Endothelial cell of umbilical vein (primary cell): ENCODE data around the gene ANKRD33. TPM values are rescaled to one million over a fixed set of nuclear protein-coding genes. Genes with fewer than 3 reads are reported as not detected.
A peak's percentile ranks its signal among the peaks of the same experiment; 100 is the strongest.

Source experiments
- BruUV-seq: library from RNA; stranded (reverse); fragments of 400-500 nt; replicated peaks from 2 replicates; lab custom pipeline; 2021; lab: Mats Ljungman, UMichigan
- CTCF ChIA-PET: fragments of 300-600, 350-600 bp; sonication (Branson Sonifier 250); formaldehyde crosslinking; loops from one replicate; lab custom pipeline; 2021; ENCODE audit warnings: antibody characterized with exemption, inconsistent platforms; lab: Charles Lee
- POLR2A ChIA-PET: fragments of 300-600, 350-600 bp; sonication (Branson Sonifier 250); formaldehyde crosslinking; loops from one replicate; lab custom pipeline; 2021; ENCODE audit warnings: antibody characterized with exemption, inconsistent platforms; lab: Charles Lee
- DNase-seq: peaks from one replicate; pipeline ENCODE4 v3.0.0-alpha.2; 2011; ENCODE audit warnings: low read depth, low spot score
- FAIRE-seq: peaks from 2 replicates; lab custom pipeline; 2011; peaks lifted over from hg19 to GRCh38; lab: Jason Lieb, UNC
- H2AFZ ChIP-seq: 2 replicates; pipeline ENCODE4 v1.6.0; 2012; ENCODE audit warnings: low read depth, low read length, control low read depth, inconsistent platforms
- H3K27ac ChIP-seq: 2 replicates; pipeline ENCODE4 v1.5.1; 2011; ENCODE audit warnings: low read depth, mild to moderate bottlenecking, control low read depth, low read length, moderate library complexity; ENCODE audit not compliant: insufficient read depth
- H3K27me3 ChIP-seq, 2 experiments: 2 replicates each; pipeline versions ENCODE4 v1.6.0 to v1.6.1; 2011; ENCODE audit warnings: low read length in 2 of 2, mixed read lengths in 1 of 2; ENCODE audit not compliant: control insufficient read depth in 2 of 2, insufficient read depth in 2 of 2
- H3K36me3 ChIP-seq, 2 experiments: 2 replicates in 1 of 2; 3 replicates in 1 of 2; pipeline ENCODE4 v1.5.1; 2011; ENCODE audit warnings: low read length in 2 of 2, mild to moderate bottlenecking in 1 of 2, moderate library complexity in 1 of 2; ENCODE audit not compliant: control insufficient read depth in 2 of 2, insufficient read depth in 2 of 2; ENCODE audit errors: extremely low read depth in 1 of 2
- H3K4me1 ChIP-seq: 3 replicates; pipeline ENCODE4 v1.5.1; 2011; ENCODE audit warnings: mild to moderate bottlenecking, low read length; ENCODE audit not compliant: control insufficient read depth, insufficient read depth; ENCODE audit errors: extremely low read depth
- H3K4me2 ChIP-seq: 2 replicates; pipeline ENCODE4 v1.6.1; 2011; ENCODE audit warnings: low read length, control low read depth, mixed read lengths; ENCODE audit not compliant: insufficient read depth
- H3K4me3 ChIP-seq, 3 experiments: fragments of 200-600 bp in 1 of 3; sonication (generic), shearing (Covaris generic) in 1 of 3; replicated peaks in 1 of 3; 2 replicates each; pipeline ENCODE4 v1.5.1; 2011 to 2016; ENCODE audit warnings: control low read depth in 3 of 3, low read length in 3 of 3, mild to moderate bottlenecking in 2 of 3, inconsistent platforms in 1 of 3, low read depth in 1 of 3, moderate library complexity in 1 of 3; ENCODE audit not compliant: insufficient read depth in 1 of 3
- H3K79me2 ChIP-seq: 2 replicates; pipeline ENCODE4 v1.6.0; 2012; ENCODE audit warnings: low read length, inconsistent platforms; ENCODE audit not compliant: control insufficient read depth, insufficient read depth
- H3K9ac ChIP-seq: replicated peaks from 2 replicates; pipeline ENCODE3; 2011; ENCODE audit warnings: low read length, control low read depth; ENCODE audit not compliant: insufficient read depth; ENCODE audit errors: extremely low read depth
- H3K9me1 ChIP-seq: replicated peaks from 3 replicates; pipeline ENCODE4 v1.6.0; 2011; ENCODE audit warnings: mild to moderate bottlenecking, low read length; ENCODE audit not compliant: control insufficient read depth, insufficient read depth; ENCODE audit errors: extremely low read depth
- H3K9me3 ChIP-seq: replicated peaks from 2 replicates; pipeline ENCODE4 v1.5.1; 2012; ENCODE audit warnings: low read length, inconsistent platforms; ENCODE audit not compliant: control insufficient read depth, insufficient read depth
- H4K20me1 ChIP-seq: replicated peaks from 2 replicates; pipeline ENCODE3; 2011; ENCODE audit warnings: mild to moderate bottlenecking, low read length; ENCODE audit not compliant: control insufficient read depth, insufficient read depth; ENCODE audit errors: extremely low read depth
- EZH2 ChIP-seq: IDR thresholded peaks from 2 replicates; pipeline ENCODE4 v1.6.1; 2012; ENCODE audit warnings: borderline replicate concordance, low read depth, mild to moderate bottlenecking, moderate library complexity, low read length, inconsistent platforms; ENCODE audit not compliant: severe bottlenecking
- FOS ChIP-seq: IDR thresholded peaks from 2 replicates; pipeline ENCODE4 v1.6.1; 2011; ENCODE audit warnings: mild to moderate bottlenecking, low read length, moderate library complexity, borderline replicate concordance; ENCODE audit not compliant: insufficient read depth
- GATA2 ChIP-seq: IDR thresholded peaks from 2 replicates; pipeline ENCODE4 v1.7.0; 2011; ENCODE audit warnings: low read depth, mild to moderate bottlenecking, moderate library complexity, mixed read lengths, low read length; ENCODE audit not compliant: insufficient read length, insufficient read depth
- JUN ChIP-seq: IDR thresholded peaks from 2 replicates; pipeline ENCODE4 v1.6.1; 2011; ENCODE audit warnings: borderline replicate concordance, low read depth; ENCODE audit not compliant: insufficient read length, insufficient read depth
- MYC ChIP-seq: IDR thresholded peaks from one replicate; pipeline ENCODE4 v1.6.1; 2011; ENCODE audit warnings: mild to moderate bottlenecking, low read depth, low read length
- POLR2A ChIP-seq: IDR thresholded peaks from 2 replicates; pipeline ENCODE4 v1.6.1; 2012; ENCODE audit warnings: low read depth, mild to moderate bottlenecking, control low read depth, low read length
- POLR2AphosphoS5 ChIP-seq: IDR thresholded peaks from 2 replicates; pipeline ENCODE4 v1.6.1; 2012; ENCODE audit warnings: low read depth, mild to moderate bottlenecking, control low read depth, low read length, moderate library complexity; ENCODE audit not compliant: insufficient read depth
- dilution Hi-C: fragments of 300-500 bp; cut with MboI; formaldehyde crosslinking; loops from one replicate; pipeline ENCODE4 v1.15.0; 2019; ENCODE audit warnings: low sequenced_read_pairs; ENCODE audit not compliant: extremely low pct_ligation_motif_present
- intact Hi-C: fragments of 100-400 bp; cut with micrococcal nuclease; formaldehyde crosslinking; loops from one replicate; pipeline ENCODE4 v1.10.0; 2022
- polyA plus RNA-seq, 4 experiments: library from polyadenylated mRNA; depleted of rRNA in 3 of 4; stranded (reverse) in 3 of 4; unstranded in 1 of 4; fragments of >200 nt; gene quantifications; 2 replicates each; pipeline versions ENCODE4 v1.2.1 to v1.2.3, GENCODE V29; 2011 to 2012; ENCODE audit warnings: missing spikeins in 1 of 4
- total RNA-seq: library from RNA; stranded (reverse); gene quantifications from 2 replicates; pipeline ENCODE4 v1.2.3, GENCODE V29; 2021
- TF ChIP-seq, protein P1 (sequence below): IDR thresholded peaks from 2 replicates; pipeline ENCODE4 v1.6.1; 2011; ENCODE audit not compliant: insufficient read depth, insufficient read length
- TF ChIP-seq, protein P2 (sequence below), 2 donors: IDR thresholded peaks; 1 replicate in 1 of 2; 2 replicates in 1 of 2; pipeline ENCODE4 v1.5.1; 2011; ENCODE audit warnings: low read length in 2 of 2, mild to moderate bottlenecking in 2 of 2, moderate library complexity in 2 of 2, control low read depth in 1 of 2, inconsistent platforms in 1 of 2, low read depth in 1 of 2; ENCODE audit not compliant: insufficient read depth in 1 of 2; ENCODE audit errors: extremely low read depth in 1 of 2

The ANKRD33 gene
- total and polyA plus RNA-seq, 2 donors (not counting 3 experiments of a cell fraction or from before 2014, with no cell fraction given), result 0.80 to 1.2 TPM

DNA sequence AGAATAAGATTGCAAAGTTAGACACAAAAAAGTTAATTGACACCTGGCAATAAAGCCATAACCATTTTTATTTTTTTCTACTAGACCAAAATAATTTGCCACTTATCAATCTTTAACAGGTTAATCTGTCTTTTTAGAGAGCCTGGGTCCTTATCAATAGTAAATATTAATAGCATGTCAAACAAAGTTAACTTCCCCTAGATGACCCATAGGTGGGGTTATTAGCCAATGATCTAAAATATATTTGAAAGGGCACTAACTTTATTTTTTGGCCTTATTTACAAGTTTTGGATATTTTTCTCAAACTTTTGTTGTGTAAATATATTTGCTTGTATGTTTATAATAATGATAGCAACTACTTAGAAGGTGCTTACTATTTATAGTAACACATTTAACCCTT, 3.9 kb downstream of the ANKRD33 start:
- Histone ChIP-seq H3K4me1 (peaks cover 35% of the 10 kb centered on the region), H4K20me1 (no peaks in the 10 kb centered on the region), H2AFZ (no peak overlapping the region), H3K79me2 (no peaks in the 10 kb centered on the region), H3K9ac (no peak overlapping the region), H3K9me1 (no peaks in the 10 kb centered on the region), H3K4me3 (no peak overlapping the region), H3K4me2 (no peak overlapping the region), H3K27ac (no peak overlapping the region), H3K27me3 (no peaks in the 10 kb centered on the region), H3K36me3 (no peaks in the 10 kb centered on the region), H3K9me3 (no peaks in the 10 kb centered on the region)
- DNase-seq (no peak), FAIRE-seq (peak; percentile 43)
- dilution Hi-C loops, result no loop called here
- intact Hi-C loops, result loop anchor here (1.0 kb wide), 1 partner anchor 128 kb away; no protein-coding TSS in a partner anchor
- POLR2A ChIA-PET, result no interaction called here
- CTCF ChIA-PET, result interaction anchor here (0.6 to 10.5 kb wide), 14 partner anchors 17 to 134 kb away, joined by 3 to 393 read pairs (median 5); partner anchors contain the start of gene ACVRL1
- no TSS peak for BruUV-seq
- TF ChIP-seq, protein P1, sequence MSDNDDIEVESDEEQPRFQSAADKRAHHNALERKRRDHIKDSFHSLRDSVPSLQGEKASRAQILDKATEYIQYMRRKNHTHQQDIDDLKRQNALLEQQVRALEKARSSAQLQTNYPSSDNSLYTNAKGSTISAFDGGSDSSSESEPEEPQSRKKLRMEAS, result no peak
- TF ChIP-seq, protein P2, sequence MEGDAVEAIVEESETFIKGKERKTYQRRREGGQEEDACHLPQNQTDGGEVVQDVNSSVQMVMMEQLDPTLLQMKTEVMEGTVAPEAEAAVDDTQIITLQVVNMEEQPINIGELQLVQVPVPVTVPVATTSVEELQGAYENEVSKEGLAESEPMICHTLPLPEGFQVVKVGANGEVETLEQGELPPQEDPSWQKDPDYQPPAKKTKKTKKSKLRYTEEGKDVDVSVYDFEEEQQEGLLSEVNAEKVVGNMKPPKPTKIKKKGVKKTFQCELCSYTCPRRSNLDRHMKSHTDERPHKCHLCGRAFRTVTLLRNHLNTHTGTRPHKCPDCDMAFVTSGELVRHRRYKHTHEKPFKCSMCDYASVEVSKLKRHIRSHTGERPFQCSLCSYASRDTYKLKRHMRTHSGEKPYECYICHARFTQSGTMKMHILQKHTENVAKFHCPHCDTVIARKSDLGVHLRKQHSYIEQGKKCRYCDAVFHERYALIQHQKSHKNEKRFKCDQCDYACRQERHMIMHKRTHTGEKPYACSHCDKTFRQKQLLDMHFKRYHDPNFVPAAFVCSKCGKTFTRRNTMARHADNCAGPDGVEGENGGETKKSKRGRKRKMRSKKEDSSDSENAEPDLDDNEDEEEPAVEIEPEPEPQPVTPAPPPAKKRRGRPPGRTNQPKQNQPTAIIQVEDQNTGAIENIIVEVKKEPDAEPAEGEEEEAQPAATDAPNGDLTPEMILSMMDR (IDR thresholded peaks at IDR 0.05; ENCODE audit: extremely low read depth in 1 of 2, insufficient read depth in 1 of 2, low read depth in 1 of 2, low read length in 2 of 2), result peak in 1 of 2 donors; percentile 23

DNA sequence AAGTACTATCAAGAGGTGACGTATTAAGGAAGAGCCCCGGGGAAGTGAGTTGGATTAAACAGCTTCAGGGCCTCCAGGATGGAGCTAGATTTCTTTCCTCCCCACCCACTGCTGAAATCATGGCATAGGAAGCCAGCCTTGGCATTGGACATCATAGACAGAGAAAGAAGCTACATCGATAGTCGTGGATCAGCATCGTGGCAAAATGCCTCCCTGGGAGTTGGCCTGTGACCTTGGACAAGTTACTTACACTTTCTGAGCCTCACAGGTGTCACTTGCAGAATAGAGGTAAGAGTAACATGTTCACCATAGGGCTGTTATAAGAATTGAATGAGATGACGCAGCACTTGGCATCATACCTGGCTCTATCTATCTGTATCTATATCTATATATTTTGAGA, 5.9 kb downstream of the ANKRD33 start:
- no peak overlapping the region for H3K4me3 ChIP-seq
- no peak for TF ChIP-seq GATA2
- TF ChIP-seq EZH2, result no peak
- TF ChIP-seq, protein P1, result no peak
- TF ChIP-seq, protein P2 (IDR thresholded peaks at IDR 0.05; ENCODE audit: extremely low read depth in 1 of 2, insufficient read depth in 1 of 2, low read depth in 1 of 2, low read length in 2 of 2), result no peak
- TF ChIP-seq POLR2AphosphoS5, result no peak
- TF ChIP-seq POLR2A, result no peak
- no peak for TF ChIP-seq MYC
- TF ChIP-seq JUN, result no peak
- TF ChIP-seq FOS, result no peak
- no peaks in the 10 kb centered on the region for H3K36me3 ChIP-seq
- no peak overlapping the region for H3K27ac ChIP-seq
- H3K79me2 ChIP-seq, result no peaks in the 10 kb centered on the region
- CTCF ChIA-PET, result interaction anchor here (0.8 to 10.5 kb wide), 11 partner anchors 8 to 131 kb away, joined by 3 to 393 read pairs (median 11); partner anchors contain the start of gene ACVRL1
- no peak overlapping the region for H3K4me2 ChIP-seq
- no peak for FAIRE-seq
- no peak overlapping the region for H3K9ac ChIP-seq
- no peaks in the 10 kb centered on the region for H4K20me1 ChIP-seq
- dilution Hi-C loops (no loop called here), intact Hi-C loops (no loop called here)
- H3K9me1 ChIP-seq, result no peaks in the 10 kb centered on the region
- POLR2A ChIA-PET, result interaction anchor here (1.2 to 1.6 kb wide), 2 partner anchors 12 to 28 kb away, joined by 6 to 10 read pairs; no protein-coding TSS in a partner anchor
- no peaks in the 10 kb centered on the region for H3K9me3 ChIP-seq
- no peak for DNase-seq
- no peaks in the 10 kb centered on the region for H3K27me3 ChIP-seq
- H3K4me1 ChIP-seq, result peaks cover 42% of the 10 kb centered on the region
- no peak overlapping the region for H2AFZ ChIP-seq
- no TSS peak for BruUV-seq
